HCT116 (cell line): ENCODE data around the gene LAMP5. TPM values are rescaled to one million over a fixed set of nuclear protein-coding genes. Genes with fewer than 3 reads are reported as not detected.

Experiments used
- ATAC-seq: fragments of 200-7000 bp; cut with Tn5 transposase; 2 replicates; pipeline ENCODE4 v1.9.1; 2020; ENCODE audit warnings: mild to moderate bottlenecking, moderate library complexity
- BruUV-seq: library from RNA; stranded (reverse); fragments of 400-500 nt; replicated peaks from 2 replicates; lab custom pipeline; 2021; lab: Mats Ljungman, UMichigan
- CTCF ChIA-PET: fragments of 300-600 bp; sonication (Branson Sonifier 250); formaldehyde crosslinking; loops from one replicate; lab custom pipeline; 2021; ENCODE audit warnings: antibody characterized with exemption; lab: Charles Lee
- POLR2A ChIA-PET: fragments of 300-600, 350-600 bp; sonication (Branson Sonifier 250); formaldehyde crosslinking; loops from one replicate; lab custom pipeline; 2021; ENCODE audit warnings: antibody characterized with exemption; lab: Charles Lee
- RAD21 ChIA-PET, 2 experiments: fragments of 300-600 bp; sonication (Branson Sonifier 250); formaldehyde crosslinking; loops; one replicate each; lab custom pipeline; 2023; ENCODE audit warnings: low total read pairs in 2 of 2; ENCODE audit not compliant: uncharacterized antibody in 2 of 2, unreplicated experiment in 2 of 2, low non-redundant PET in 1 of 2; lab: Charles Lee
- DNase-seq: peaks from one replicate; pipeline ENCODE4 v3.0.0-alpha.2; 2010; ENCODE audit warnings: low read depth, low spot score
- H2AFZ ChIP-seq: fragments of 200-600 bp; shearing (Covaris generic), sonication (generic); 2 replicates; pipeline ENCODE4 v1.6.1; 2017; ENCODE audit warnings: low read depth, mixed run types, mixed read lengths, antibody characterized with exemption, low read length; ENCODE audit not compliant: poor library complexity, severe bottlenecking
- H3K27ac ChIP-seq: 2 replicates; pipeline ENCODE4 v1.5.1; 2012; ENCODE audit warnings: low read depth, low read length
- H3K27me3 ChIP-seq: fragments of 200-600 bp; sonication (generic); 2 replicates; pipeline ENCODE4 v1.6.1; 2016; ENCODE audit warnings: mixed run types, low read length, mixed read lengths; ENCODE audit not compliant: insufficient read depth
- H3K36me3 ChIP-seq, 2 experiments: fragments of 200-500 bp in 1 of 2; fragments of 200-600 bp in 1 of 2; sonication (Bioruptor generic) in 1 of 2; sonication (generic) in 1 of 2; 2 replicates each; pipeline versions ENCODE4 v1.5.1 to v1.6.1; 2014 to 2016; ENCODE audit warnings: low read length in 2 of 2, inconsistent platforms in 1 of 2, mixed read lengths in 1 of 2, mixed run types in 1 of 2; ENCODE audit not compliant: insufficient read depth in 2 of 2, control insufficient read depth in 1 of 2
- H3K4me1 ChIP-seq, 2 experiments: fragments of 200-600 bp in 1 of 2; sonication (generic) in 1 of 2; 2 replicates each; pipeline versions ENCODE4 v1.5.1 to v1.6.1; 2012 to 2017; ENCODE audit warnings: low read length in 2 of 2, inconsistent platforms in 1 of 2, mild to moderate bottlenecking in 1 of 2, mixed read lengths in 1 of 2, mixed run types in 1 of 2, moderate library complexity in 1 of 2; ENCODE audit not compliant: insufficient read depth in 2 of 2, control insufficient read depth in 1 of 2
- H3K4me2 ChIP-seq: fragments of 200-600 bp; sonication (generic); 2 replicates; pipeline ENCODE4 v1.6.1; 2017; ENCODE audit warnings: mixed run types, low read length, mixed read lengths
- H3K4me3 ChIP-seq, 2 experiments: fragments of 200-600 bp in 1 of 2; sonication (generic) in 1 of 2; replicated peaks in 1 of 2; 2 replicates each; pipeline ENCODE4 v1.5.1; 2011 to 2016; ENCODE audit warnings: low read length in 2 of 2, control low read depth in 1 of 2, low read depth in 1 of 2, mild to moderate bottlenecking in 1 of 2, mixed read lengths in 1 of 2, mixed run types in 1 of 2
- H3K79me2 ChIP-seq: fragments of 200-600 bp; sonication (generic); 2 replicates; pipeline ENCODE4 v1.6.1; 2017; ENCODE audit warnings: mild to moderate bottlenecking, mixed run types, low read length, moderate library complexity, mixed read lengths; ENCODE audit not compliant: insufficient read depth
- H3K9ac ChIP-seq: fragments of 200-600 bp; sonication (generic); 2 replicates; pipeline ENCODE4 v1.6.1; 2016; ENCODE audit warnings: low read length, mixed read lengths
- H3K9me2 ChIP-seq: fragments of 200-600 bp; sonication (generic), shearing (Covaris generic); 2 replicates; pipeline ENCODE4 v1.6.1; 2017; ENCODE audit warnings: mixed run types, mild to moderate bottlenecking, moderate library complexity; ENCODE audit not compliant: insufficient read depth
- H3K9me3 ChIP-seq, 2 experiments: fragments of 200-500 bp in 1 of 2; fragments of 200-600 bp in 1 of 2; sonication (Bioruptor generic) in 1 of 2; sonication (generic) in 1 of 2; 2 replicates each; pipeline ENCODE4 v1.6.1; 2014 to 2017; ENCODE audit warnings: low read length in 2 of 2, mixed read lengths in 2 of 2, inconsistent platforms in 1 of 2, low read depth in 1 of 2, mild to moderate bottlenecking in 1 of 2, mixed run types in 1 of 2, moderate library complexity in 1 of 2; ENCODE audit not compliant: control insufficient read depth in 1 of 2, insufficient read depth in 1 of 2
- H4K20me1 ChIP-seq: fragments of 200-600 bp; sonication (generic), shearing (Covaris generic); 2 replicates; pipeline ENCODE4 v1.6.1; 2017; ENCODE audit warnings: mixed run types, mild to moderate bottlenecking, moderate library complexity; ENCODE audit not compliant: insufficient read depth
- CBX3 ChIP-seq: IDR thresholded peaks from 2 replicates; pipeline ENCODE4 v1.6.1; 2012; ENCODE audit warnings: low read depth
- EGR1 ChIP-seq: IDR thresholded peaks from 2 replicates; pipeline ENCODE4 v1.6.1; 2012; ENCODE audit warnings: low read depth
- EZH2 ChIP-seq: fragments of 200-600 bp; sonication (generic); IDR thresholded peaks from 2 replicates; pipeline ENCODE4 v1.6.1; 2017; ENCODE audit warnings: antibody characterized with exemption, mixed run types
- EZH2phosphoT487 ChIP-seq: fragments of 200-600 bp; IDR thresholded peaks from 2 replicates; pipeline ENCODE4 v1.6.1; 2018; ENCODE audit warnings: antibody characterized with exemption, borderline replicate concordance
- FOSL1 ChIP-seq: IDR thresholded peaks from 2 replicates; pipeline ENCODE4 v1.6.1; 2012; ENCODE audit warnings: low read depth
- JUND ChIP-seq: IDR thresholded peaks from 2 replicates; pipeline ENCODE4 v1.6.1; 2012
- POLR2A ChIP-seq: IDR thresholded peaks from 2 replicates; pipeline ENCODE4 v1.7.0; 2011; ENCODE audit warnings: borderline replicate concordance; ENCODE audit not compliant: insufficient read depth, insufficient read length; ENCODE audit errors: extremely low read depth
- POLR2AphosphoS5 ChIP-seq: IDR thresholded peaks from 2 replicates; pipeline ENCODE4 v1.6.1; 2011; ENCODE audit warnings: mild to moderate bottlenecking, low read depth, low read length, moderate library complexity
- RAD21 ChIP-seq: IDR thresholded peaks from 2 replicates; pipeline ENCODE4 v1.6.1; 2012; ENCODE audit warnings: low read depth, mild to moderate bottlenecking
- SP1 ChIP-seq: IDR thresholded peaks from 2 replicates; pipeline ENCODE4 v1.6.1; 2012; ENCODE audit warnings: low read depth
- ZNF274 ChIP-seq: fragments of 200-500 bp; sonication (Bioruptor generic); IDR thresholded peaks from 2 replicates; pipeline ENCODE4 v1.6.1; 2014; ENCODE audit warnings: mild to moderate bottlenecking, low read depth, low read length, inconsistent platforms
- intact Hi-C: fragments of 100-400 bp; cut with micrococcal nuclease; formaldehyde crosslinking; loops from 2 replicates; pipeline ENCODE4 v1.10.0; 2022
- total RNA-seq: library from RNA; stranded (reverse); gene quantifications from one replicate; pipeline ENCODE4 v1.2.1, GENCODE V29; 2021; ENCODE audit not compliant: unreplicated experiment
- TF ChIP-seq, protein P1 (sequence below): IDR thresholded peaks from 2 replicates; pipeline ENCODE4 v1.6.1; 2012
- TF ChIP-seq, protein P2 (sequence below): IDR thresholded peaks from 2 replicates; pipeline ENCODE4 v1.6.1; 2011; ENCODE audit warnings: mild to moderate bottlenecking, low read length, moderate library complexity; ENCODE audit not compliant: insufficient replicate concordance; ENCODE audit errors: extremely low read depth
- TF ChIP-seq, protein P3 (sequence below), 3 experiments: fragments of 200-600 bp in 1 of 3; sonication (generic) in 1 of 3; IDR thresholded peaks in 2 of 3; conservative IDR thresholded peaks in 1 of 3; 2 replicates each; pipeline ENCODE4 v1.5.1; 2012 to 2017; ENCODE audit warnings: low read depth in 2 of 3, low read length in 2 of 3, antibody characterized with exemption in 1 of 3, borderline replicate concordance in 1 of 3, control low read depth in 1 of 3, mild to moderate bottlenecking in 1 of 3, mixed read lengths in 1 of 3, mixed run types in 1 of 3, moderate library complexity in 1 of 3; ENCODE audit not compliant: insufficient read depth in 1 of 3

The LAMP5 gene
- total RNA-seq, 1 experiment from 2014 or later = not detected

DNA sequence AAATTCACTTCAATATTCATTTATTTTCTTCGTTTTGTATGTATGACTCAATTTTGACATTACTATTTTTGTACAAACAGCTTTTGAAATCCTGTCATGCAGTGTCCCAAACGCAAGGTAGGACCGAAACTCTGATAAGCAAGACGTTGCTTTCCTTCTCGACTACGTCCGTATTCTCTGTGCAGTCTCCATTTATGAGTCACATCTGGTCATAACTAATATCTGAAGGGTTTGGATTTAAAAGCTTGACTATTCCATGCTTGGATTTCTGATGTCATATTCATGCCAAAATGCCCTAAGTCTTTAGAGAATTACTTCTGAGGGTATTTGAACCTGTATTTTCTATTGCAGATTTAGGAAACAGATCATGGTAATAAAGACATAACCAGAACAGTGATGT lies 37.8 kb upstream of the LAMP5 start:
- CTCF ChIA-PET = no interaction called here
- no TSS peak for BruUV-seq
- H3K4me3 ChIP-seq = no peak overlapping the region
- no peaks in the 10 kb centered on the region for H3K36me3 ChIP-seq
- H2AFZ ChIP-seq = no peak overlapping the region
- DNase-seq (no peak), ATAC-seq (no peak)
- no peak overlapping the region for H3K9ac ChIP-seq
- RAD21 ChIA-PET = no interaction called here
- intact Hi-C loops = no loop called here
- no peaks in the 10 kb centered on the region for H3K9me3 ChIP-seq
- H4K20me1 ChIP-seq = no peaks in the 10 kb centered on the region
- no peaks in the 10 kb centered on the region for H3K27me3 ChIP-seq
- no peaks in the 10 kb centered on the region for H3K9me2 ChIP-seq
- H3K27ac ChIP-seq = no peak overlapping the region
- no peaks in the 10 kb centered on the region for H3K79me2 ChIP-seq
- H3K4me2 ChIP-seq = no peak overlapping the region
- TF ChIP-seq EGR1 (no peak), RAD21 (no peak), SP1 (no peak), JUND (no peak), ZNF274 (no peak), POLR2AphosphoS5 (no peak), EZH2 (no peak), POLR2A (no peak), FOSL1 (no peak), EZH2phosphoT487 (no peak), CBX3 (no peak)
- TF ChIP-seq, protein P1, sequence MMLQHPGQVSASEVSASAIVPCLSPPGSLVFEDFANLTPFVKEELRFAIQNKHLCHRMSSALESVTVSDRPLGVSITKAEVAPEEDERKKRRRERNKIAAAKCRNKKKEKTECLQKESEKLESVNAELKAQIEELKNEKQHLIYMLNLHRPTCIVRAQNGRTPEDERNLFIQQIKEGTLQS = no peak
- TF ChIP-seq, protein P2, sequence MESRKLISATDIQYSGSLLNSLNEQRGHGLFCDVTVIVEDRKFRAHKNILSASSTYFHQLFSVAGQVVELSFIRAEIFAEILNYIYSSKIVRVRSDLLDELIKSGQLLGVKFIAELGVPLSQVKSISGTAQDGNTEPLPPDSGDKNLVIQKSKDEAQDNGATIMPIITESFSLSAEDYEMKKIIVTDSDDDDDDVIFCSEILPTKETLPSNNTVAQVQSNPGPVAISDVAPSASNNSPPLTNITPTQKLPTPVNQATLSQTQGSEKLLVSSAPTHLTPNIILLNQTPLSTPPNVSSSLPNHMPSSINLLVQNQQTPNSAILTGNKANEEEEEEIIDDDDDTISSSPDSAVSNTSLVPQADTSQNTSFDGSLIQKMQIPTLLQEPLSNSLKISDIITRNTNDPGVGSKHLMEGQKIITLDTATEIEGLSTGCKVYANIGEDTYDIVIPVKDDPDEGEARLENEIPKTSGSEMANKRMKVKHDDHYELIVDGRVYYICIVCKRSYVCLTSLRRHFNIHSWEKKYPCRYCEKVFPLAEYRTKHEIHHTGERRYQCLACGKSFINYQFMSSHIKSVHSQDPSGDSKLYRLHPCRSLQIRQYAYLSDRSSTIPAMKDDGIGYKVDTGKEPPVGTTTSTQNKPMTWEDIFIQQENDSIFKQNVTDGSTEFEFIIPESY = no peak
- TF ChIP-seq, protein P3, sequence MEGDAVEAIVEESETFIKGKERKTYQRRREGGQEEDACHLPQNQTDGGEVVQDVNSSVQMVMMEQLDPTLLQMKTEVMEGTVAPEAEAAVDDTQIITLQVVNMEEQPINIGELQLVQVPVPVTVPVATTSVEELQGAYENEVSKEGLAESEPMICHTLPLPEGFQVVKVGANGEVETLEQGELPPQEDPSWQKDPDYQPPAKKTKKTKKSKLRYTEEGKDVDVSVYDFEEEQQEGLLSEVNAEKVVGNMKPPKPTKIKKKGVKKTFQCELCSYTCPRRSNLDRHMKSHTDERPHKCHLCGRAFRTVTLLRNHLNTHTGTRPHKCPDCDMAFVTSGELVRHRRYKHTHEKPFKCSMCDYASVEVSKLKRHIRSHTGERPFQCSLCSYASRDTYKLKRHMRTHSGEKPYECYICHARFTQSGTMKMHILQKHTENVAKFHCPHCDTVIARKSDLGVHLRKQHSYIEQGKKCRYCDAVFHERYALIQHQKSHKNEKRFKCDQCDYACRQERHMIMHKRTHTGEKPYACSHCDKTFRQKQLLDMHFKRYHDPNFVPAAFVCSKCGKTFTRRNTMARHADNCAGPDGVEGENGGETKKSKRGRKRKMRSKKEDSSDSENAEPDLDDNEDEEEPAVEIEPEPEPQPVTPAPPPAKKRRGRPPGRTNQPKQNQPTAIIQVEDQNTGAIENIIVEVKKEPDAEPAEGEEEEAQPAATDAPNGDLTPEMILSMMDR (IDR thresholded peaks at IDR 0.05 in 2 of 3, conservative IDR thresholded peaks at IDR 0.05 in 1 of 3; ENCODE audit: borderline replicate concordance in 1 of 3, insufficient read depth in 1 of 3, low read depth in 2 of 3, low read length in 2 of 3) = no peak
- no peaks in the 10 kb centered on the region for H3K4me1 ChIP-seq
- POLR2A ChIA-PET = no interaction called here
